Measurements from ENCODE around the gene SUSD1.

The SUSD1 gene

DNA sequence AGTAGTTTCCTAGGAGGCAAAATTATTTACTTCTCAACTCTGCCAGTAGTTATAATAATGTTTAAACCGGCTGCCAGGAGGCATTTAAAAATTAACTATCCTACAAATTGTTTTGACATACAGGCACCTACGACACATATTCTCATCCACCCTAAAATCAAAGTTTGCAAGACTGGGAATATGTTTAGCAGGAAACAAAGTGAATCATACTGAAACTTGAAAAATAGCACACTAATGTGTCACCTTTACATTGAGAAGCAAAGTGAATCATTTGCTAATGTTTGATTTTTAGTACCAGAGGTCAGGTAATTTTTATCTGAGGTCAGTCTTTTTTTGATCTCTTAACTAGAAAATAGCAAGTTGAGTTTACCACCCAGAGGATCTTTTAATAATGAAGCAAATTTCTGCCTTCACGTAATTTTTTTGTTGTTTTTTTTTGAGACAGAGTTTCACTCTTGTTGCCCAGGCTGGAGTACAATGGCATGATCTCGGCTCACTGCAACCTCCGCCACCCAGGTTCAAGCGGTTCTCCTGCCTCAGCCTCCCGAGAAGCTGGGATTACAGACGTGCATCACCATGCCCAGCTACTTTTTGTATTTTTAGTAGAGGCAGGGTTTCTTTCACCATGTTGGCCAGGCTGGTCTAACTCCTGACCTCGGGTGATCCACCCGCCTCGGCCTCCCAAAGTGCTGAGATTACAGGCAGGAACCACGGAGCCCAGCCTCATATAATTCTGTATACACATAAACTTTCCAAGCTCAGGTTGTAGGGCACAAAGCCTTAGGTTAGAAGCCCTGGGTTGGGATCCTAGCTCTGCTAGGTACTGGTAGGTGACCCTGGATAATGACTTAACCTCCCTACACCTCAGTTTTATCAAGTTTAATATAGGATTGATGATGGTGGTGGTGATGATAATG, 154.2 kb downstream of the SUSD1 start:
- FAIRE-seq = peak; percentile 78
- no peak for DNase-seq (ENCODE audit: insufficient read length, low spot score)

GRCh38 chr9:112017878-112018277, 157.2 kb downstream of the SUSD1 start:
- FAIRE-seq = no peak
- DNase-seq (ENCODE audit: insufficient read length, low spot score) = no peak

DNA sequence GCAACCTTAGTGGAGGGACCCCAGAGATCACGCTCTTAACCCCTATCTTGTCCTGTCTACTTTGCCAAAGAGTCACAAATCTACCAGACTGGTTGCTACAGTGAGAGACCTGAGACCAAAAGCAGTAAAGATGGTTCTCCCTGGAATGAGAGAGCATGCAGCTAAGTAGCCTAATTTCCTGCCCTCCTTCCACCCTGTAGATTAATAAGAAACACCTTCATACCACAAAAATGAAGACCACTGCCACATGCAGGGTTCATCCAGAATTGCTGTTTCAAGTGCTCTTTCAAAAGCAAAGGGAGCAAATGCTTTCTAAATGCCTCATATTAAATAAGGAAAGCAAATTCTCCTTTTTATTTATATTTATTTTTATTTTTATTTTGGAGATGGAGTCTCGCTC, 159.4 kb downstream of the SUSD1 start:
- no peak for FAIRE-seq
- DNase-seq (ENCODE audit: insufficient read length, low spot score) = no peak

DNA sequence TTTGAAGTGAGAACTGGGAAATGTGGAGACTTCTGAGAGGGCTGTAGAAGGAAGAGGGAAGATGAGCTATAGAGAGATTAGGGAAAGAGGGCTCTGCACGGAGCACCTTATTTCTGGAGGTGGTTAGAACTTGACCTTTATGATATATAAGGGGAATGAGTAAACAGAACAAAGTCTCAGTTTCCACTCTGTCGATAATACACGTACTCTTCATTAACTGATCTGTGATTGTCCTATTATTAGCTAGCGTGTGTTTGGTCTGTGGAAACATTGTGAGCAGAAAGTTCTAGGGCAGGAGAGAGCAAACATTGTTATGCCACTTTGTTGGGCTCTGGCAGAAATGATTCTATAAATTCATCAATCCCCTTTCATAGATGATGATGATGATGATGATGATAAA, 159.9 kb downstream of the SUSD1 start:
- DNase-seq (ENCODE audit: insufficient read length, low spot score) = no peak
- FAIRE-seq = no peak

DNA sequence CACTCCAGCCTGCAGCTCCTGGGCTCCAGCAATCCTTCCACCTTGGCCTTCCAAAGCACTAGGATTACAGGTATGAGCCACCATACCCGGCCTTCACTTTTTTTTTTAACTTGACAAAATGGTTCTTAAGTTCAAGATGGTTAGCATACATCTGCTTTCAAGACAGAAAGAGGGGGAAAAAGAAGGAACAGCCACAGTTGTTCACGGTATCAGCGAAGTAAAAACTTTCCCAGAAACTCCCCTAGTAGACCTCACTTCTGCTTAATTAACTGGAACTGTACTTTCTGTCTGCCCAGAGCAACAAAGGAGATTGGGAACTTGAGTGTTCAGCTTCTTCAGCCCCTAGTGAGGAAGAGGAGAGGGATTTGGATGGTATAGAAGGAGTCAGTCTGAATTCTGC, 161.8 kb downstream of the SUSD1 start:
- FAIRE-seq (peak; percentile 18), DNase-seq (ENCODE audit: insufficient read length, low spot score) (no peak)

DNA sequence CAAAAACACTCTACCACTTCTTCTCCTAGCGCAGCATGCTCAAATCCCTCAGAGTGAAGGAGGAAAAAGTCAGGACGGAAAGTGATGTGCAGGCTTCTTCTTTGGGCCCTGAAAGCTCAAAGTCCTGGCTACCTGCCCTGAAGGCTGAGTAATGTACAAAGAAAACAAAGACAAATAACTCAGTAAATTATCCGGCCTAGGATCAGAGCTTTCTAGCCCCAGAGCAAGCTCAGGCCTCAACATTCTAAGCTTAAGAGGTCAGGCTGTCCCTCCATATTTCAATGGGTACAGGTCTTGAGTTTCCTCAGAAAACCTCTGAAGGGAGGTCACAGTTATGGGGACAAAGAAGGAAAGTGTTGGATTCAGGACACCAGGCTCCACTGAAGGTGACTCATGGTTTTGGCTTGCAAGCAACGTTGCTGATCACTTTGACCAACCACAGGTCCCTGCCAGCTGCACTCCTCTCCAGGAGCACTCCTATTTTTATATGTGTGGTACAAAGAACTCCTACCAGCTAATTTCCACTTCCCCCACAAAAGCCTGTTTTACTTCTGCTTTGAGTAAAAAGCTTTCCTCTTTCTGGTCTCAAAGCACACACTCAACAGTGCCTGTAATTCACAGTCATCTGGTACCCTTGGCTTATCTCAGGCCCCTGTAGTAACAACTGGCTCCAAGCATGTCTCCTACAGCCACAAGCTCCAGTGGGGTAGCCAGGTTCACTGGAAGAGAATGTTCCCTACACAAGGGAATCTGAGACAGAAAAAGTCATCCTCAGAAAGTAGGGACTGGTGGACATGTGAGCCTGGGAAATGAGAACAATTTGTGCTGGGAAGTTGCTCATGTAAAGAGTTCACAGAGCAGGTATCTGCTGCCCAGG, 162.8 kb downstream of the SUSD1 start:
- peak; percentile 43 for DNase-seq (ENCODE audit: insufficient read length, low spot score)

DNA sequence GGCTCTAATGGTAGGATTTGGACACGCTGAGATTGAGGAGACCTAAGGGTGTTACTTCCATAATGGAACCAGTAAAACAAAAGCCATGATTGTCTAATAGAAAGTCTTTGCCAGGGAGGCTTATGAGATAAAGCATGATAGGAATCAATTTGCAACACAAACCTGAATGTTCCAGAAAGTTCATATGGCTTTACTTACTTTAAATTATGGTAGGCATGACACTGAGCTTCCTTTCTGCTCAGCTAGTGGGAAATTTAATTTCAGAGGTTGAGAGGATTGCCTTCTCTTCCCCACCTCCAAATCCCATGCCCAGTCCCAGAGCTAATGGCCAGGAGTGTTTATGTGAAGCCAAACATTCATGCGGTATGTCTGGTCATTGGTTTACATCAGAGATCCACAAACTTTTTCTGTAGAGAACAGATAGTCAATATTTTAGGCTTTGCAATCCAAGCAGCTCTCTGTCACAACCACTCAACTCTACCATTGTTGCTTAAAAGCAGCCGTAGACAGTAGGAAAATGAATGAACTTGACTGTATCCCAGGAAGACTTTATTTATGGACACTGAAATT, 164.0 kb downstream of the SUSD1 start:
- DNase-seq (ENCODE audit: insufficient read length, low spot score) (no peak), FAIRE-seq (no peak)

More for the DNA sequence above, 162.8 kb downstream of the SUSD1 start:
- peak; percentile 95 for FAIRE-seq

DNA sequence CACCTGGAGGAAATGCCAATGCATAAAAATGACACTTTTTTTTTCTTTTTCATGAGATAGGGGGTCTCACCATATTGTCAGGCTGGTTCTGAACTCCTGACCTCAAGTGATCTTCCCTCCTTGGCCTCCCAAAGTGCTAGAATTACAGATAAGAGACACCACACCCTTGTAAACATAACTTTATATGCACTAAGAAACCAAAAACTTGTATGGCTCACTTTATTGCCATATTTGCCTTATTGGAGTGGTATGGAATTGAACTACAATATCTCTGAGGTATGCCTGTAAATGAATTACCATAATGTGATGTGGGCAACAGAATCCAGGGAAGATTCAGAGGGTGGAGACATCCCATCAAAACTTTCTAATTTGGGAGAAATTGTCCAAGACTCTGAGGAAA, 164.6 kb downstream of the SUSD1 start:
- FAIRE-seq (no peak), DNase-seq (ENCODE audit: insufficient read length, low spot score) (no peak)

DNA sequence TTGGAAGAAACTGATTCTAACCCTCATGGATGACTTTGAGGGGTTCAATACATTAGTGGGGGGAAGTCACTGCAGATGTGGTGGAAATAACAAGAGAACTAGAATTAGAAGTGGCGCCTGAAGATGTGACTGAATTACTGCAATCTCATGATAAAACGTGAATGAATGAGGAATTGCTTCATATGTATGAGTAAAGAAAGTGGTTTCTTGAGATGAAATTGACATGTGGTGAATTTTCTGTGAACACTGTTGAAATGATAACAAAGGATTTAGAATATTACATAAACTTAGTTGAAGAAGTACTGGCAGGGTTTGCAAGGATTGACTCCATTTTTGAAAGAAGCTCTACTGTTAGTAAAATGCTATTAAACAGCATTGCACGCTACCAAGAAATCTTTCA, 165.4 kb downstream of the SUSD1 start:
- no peak for FAIRE-seq
- DNase-seq (ENCODE audit: insufficient read length, low spot score) = no peak

GRCh38 chr9:112007575-112008240, 167.4 kb downstream of the SUSD1 start:
- FAIRE-seq (peak; percentile 73), DNase-seq (ENCODE audit: insufficient read length, low spot score) (no peak)

DNA sequence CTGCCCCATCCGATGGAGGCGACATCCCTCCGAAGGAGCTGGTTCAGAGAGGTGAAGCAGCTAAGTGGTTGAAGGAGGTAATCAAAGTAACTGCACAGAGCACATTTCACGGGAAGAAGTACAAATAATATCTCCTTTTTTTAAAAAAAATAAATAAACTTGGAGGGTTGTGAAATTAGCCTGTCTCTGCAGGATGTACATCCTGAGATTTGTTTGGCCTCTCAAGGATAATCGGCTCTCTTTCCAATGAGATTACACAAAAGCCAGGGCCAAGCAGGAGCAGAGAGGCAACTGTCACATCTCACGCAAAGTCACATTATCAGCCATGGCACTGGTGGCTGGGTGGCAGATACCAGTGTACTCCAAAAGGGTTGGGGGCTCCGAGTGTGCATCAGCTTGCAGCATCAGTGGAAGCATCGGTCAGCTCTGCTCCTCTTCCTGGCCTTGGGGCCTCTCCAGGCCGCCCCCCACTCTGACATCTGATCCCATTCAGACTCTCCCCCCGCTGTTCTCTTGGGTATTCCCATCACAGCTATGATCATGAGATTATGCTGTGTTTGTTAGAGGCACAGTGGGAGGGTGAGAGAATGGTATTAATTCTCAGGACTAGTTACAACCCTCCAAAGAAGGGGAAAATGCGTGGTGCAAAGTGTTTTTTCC, 168.6 kb downstream of the SUSD1 start:
- DNase-seq (ENCODE audit: insufficient read length, low spot score) = no peak
- FAIRE-seq = no peak

- DNase-seq (ENCODE audit: insufficient read length, low spot score) = no peak
- no peak for FAIRE-seq
Observed at GRCh38 chr9:112005939-112006338, 169.2 kb downstream of the SUSD1 start.

DNA sequence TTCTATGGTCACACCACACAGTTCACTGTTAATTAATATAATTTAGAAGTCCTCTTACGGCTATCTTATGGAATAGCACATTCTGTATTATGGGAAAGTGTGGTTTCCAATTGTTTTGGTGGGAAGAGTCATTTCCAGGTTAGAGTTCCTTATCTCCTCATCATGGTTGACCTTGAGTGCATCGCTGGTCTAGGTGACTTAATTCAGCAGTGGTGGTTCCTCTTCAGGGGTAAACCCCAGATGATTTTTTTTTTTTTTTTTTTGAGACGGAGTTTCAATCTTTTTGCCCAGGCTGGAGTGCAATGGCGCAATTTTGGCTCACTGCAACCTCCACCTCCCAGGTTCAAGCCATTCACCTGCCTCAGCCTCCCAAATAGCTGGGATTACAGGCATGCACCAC, 171.6 kb downstream of the SUSD1 start:
- DNase-seq (ENCODE audit: insufficient read length, low spot score) (no peak), FAIRE-seq (no peak)

DNA sequence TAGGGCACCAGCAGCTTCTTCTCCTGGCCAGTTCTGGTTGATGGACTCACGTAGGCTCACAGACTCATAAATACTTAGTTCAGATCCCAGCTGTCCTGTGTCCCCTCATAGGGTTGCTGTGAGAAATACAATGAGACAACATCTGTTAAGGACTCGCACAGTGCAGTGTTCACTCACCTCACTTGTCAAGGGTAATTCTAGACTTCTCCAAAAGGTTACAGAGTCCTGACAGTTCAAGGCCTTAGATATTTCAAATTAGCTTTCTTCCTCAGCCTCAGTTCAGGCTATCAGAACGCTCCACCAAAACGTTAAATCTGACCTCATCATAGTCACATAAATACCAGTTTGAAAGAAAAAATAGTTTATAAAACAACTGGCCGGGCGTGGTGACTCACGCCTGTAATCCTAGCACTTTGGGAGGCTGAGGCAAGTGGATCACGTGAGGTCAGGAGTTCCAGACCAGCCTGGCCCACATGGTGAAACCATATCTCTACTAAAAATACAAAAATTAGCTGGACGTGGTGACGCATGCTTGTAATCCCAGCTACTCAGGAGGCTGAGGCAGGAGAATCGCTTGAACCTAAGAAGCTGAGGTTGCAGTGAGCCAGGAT, 172.1 kb downstream of the SUSD1 start:
- DNase-seq (ENCODE audit: insufficient read length, low spot score) = no peak
- FAIRE-seq = no peak

- DNase-seq (ENCODE audit: insufficient read length, low spot score) = no peak
- FAIRE-seq = no peak
Observed at GRCh38 chr9:112002131-112002846, 172.8 kb downstream of the SUSD1 start.

GRCh38 chr9:112000743-112001142, 174.4 kb downstream of the SUSD1 start:
- no peak for DNase-seq (ENCODE audit: insufficient read length, low spot score)
- no peak for FAIRE-seq

DNA sequence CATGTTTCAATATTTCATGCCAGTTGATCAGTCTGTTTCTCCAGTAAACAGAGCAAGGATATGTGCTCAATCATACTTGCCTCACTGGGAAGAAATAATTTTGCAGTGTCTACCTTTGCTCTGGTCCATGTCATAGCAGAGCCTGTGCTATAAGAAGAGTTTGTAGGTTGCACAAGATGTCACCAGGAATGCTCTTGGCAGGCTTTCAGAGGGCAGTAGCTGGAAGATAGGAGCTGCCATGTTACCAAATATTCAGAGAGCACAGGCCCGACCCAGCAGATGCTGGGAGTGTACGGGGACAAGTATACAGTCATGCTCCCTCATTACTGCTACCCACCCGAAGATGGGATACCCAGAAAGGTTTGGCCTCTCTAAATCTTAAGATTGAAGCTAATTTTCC, 175.8 kb downstream of the SUSD1 start:
- no peak for FAIRE-seq
- no peak for DNase-seq (ENCODE audit: insufficient read length, low spot score)

- FAIRE-seq (no peak), DNase-seq (ENCODE audit: insufficient read length, low spot score) (no peak)
Observed at GRCh38 chr9:111997831-111998230, 177.3 kb downstream of the SUSD1 start.

- peak; percentile 92 for FAIRE-seq
- no peak for DNase-seq (ENCODE audit: insufficient read length, low spot score)
Observed at GRCh38 chr9:111994831-111995458, 180.2 kb downstream of the SUSD1 start.
